HG02970 (cell line): ENCODE data around the gene SPC25.
"Not testable (repeated sequence)": the region's sequence is repeated elsewhere in the genome, so short reads cannot be mapped to it uniquely, and the experiment has no call there.

Experiments used
- ATAC-seq: cut with Tn5 transposase; IDR thresholded peaks from one replicate; pipeline ENCODE4 v1.9.1; 2021; ENCODE audit warnings: mild to moderate bottlenecking, moderate library complexity, moderate number of reproducible peaks; ENCODE audit not compliant: unreplicated experiment, low FRiP score

Gene SPC25

GRCh38 chr2:168890006-168890782 is at the start of gene SPC25:
TSS of gene SPC25 (minus strand) at chr2:168890430. CDS start at chr2:168889519, 911 bp downstream.
- ATAC-seq = peak; percentile 99

DNA sequence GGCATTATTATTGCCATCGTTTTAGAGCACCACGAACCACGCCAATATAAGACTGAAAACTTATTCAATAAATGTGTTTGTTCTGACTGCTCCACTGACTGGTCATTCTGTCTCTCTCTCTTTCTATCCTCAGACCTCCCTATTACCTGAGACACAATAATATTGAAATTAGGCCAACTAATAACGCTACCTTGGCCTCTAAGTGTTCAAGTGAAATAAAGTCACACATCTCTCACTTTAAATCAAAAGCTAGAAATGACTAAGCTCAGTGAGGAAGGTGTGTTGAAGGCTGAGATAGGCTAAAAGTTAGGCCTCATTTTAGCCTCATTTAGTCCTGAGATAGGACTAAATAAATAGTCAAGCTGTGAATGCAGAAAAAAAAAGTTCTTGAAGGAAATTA is 49.7 kb upstream of the SPC25 start:
- no peak for ATAC-seq

DNA sequence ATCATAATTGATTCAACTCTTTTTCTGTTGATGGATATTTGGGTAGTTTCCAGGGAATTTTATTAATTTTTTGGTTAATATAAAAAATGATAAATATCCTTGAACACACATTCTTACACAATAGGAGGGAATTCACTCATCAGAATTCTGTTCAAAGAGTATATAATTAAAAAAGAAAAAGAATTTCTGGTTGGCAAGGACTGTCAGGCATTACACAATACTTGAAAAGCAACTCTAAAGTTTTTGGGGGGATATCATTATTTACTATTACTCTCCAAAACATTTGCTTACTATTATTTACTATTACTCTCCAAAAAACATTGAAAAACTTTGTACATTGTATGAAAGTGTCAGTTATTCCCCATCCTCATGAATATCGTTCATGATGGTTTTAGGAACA is 48.8 kb upstream of the SPC25 start:
- no peak for ATAC-seq

DNA sequence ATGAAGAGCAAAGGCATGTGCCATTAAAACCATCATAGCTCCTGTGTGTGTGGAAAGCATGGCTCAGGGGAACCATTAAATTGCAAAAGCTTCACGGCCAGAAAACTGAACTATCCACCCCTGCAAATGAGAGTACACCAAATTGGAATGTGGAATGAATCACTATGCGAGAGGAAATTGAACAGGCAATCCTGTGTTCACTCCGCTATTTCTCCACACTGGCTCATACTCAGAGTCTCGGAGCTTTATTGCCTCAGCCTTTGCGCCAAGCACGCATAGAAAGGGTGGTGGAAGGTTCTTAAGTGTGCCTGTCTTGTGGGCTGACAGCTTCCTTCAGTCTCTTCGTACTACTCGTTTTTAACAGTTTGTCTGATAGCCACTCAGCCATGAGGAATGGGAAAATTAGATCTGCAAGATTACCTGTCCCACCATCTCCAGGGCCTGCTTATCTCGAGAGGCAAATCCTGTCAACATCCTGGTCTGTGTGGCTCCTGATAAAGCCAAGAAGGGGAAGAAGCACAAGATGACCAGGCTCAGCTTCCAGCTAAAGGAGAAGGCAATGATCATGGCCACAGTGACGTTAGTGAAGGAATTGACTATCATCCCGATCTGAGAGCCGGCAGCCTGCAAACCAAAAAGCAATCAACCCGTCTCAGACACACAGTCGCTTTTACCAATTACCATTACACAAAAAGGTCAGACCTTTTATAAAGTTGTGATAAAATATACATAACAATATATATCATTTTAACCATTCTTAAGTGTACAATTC is 45.8 kb upstream of the SPC25 start:
- no peak for ATAC-seq

DNA sequence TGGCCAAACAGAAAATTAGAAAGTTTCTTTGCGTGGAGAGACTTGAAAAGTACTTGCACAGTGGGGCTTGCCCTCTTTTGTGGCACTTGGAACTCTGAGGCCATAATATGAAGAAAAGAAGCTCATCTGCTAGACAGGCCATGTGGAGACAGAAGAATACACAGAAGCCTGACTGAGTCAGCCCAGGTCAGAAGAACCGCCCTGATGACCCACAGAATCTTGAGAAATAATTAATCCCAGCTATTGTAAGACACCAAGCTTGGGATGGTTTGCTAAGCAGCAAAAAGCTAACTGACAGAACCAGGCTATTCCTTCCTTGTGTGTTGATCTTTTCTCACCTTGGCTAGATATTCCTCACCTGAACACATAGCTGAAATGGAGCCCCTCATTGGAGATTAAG is 44.6 kb upstream of the SPC25 start:
- ATAC-seq = no peak

DNA sequence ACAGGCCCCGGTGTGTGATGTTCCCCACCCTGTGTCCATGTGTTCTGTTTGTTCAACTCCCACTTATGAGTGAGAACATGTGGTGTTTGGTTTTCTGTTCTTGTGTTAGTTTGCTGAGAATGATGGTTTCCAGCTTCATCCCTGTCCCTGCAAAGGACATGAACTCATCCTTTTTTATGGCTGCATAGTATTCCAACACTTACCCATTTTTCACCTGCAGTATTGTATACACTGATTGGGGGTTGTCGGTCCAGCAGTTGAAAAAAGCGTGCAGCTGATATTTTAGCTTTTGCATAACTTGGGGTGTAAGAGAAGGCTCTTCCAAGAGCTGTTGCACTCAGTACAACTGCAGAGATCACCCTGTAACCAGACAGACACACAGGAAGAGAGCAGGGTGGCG is 41.9 kb upstream of the SPC25 start:
- not testable (repeated sequence) for ATAC-seq

- no peak for ATAC-seq
Observed at GRCh38 chr2:168930242-168930641, 40.0 kb upstream of the SPC25 start.

DNA sequence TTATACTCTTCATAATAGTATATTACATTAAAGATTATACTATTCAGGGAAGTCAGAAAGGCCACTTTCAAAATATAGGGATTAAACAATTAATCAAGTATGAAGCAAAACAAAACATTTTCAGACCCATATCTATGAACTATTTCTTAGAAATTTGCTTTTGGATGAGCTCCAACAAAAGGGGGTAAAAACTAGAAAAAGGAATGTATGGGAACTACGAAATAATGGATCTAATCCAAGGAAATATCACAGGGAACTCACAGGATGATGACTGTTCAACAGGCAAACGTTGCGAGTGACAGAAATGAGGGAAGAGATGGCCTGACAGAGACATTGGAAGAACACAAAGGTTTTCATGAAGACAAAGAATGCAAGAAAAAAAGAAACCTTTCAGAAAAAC is 38.8 kb upstream of the SPC25 start:
- no peak for ATAC-seq

DNA sequence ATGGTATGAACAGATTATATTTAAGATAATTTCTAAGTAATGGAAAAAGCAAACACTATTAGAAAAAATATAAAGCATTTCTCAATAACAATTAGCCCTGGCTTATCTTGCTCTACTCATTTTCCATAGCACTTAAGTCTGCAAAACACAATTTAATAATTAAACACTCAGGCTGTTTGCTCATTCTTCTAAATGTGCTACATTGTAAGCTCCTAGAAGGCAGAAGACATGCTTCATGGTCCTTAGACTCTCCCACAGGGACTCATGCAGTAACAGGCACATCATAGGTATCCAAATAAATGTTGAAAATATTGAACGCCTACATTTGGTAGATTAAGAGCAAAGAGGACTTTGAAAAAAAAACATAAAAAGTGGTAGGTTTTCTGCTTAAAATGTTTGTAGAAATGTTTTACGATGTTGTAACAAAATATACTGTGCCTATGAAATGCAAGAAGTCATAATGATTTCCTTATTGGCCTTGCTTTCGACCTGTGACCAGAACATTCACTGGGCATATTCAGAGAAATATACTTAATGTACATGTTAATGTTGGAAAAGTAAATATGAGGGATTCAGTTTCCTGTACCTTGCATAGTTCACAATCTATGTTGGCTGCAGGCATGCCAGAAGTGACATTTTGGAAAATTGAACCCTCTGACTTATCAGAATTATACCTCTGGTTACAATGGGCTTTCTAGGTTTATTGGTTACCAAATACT is 38.0 kb upstream of the SPC25 start:
- ATAC-seq = no peak

GRCh38 chr2:168926621-168927386 is 36.6 kb upstream of the SPC25 start:
- no peak for ATAC-seq

DNA sequence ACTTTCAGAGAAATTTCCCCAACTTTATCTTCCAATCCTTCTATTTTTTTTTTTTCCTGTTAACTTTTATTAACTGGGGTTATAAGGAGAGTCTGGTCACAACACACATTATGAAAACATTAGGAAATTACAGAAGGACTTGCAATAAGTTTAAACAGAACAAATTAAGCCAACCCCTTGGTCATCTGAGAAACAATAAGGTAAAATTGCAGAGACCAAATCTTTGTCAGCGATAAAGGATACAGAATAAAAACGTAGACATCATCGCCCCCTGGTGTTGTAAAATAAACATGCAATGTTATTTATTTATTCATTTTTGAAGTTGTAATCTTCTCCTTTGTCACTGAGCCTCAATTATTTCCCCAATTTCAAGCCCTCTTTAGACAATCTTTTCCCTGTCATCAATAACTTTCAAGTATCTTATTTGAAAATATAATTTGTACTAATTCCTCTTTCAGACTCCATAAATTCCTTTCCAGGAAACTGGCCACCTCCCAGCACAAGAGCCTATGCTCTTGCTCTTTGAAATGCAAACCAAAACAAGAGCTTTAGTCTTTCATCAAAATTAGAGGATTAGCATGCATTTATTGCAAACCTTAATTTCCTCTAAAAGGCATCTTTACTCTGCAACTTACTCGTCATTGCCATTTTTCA is 30.4 kb upstream of the SPC25 start:
- no peak for ATAC-seq

GRCh38 chr2:168916331-168916675 is 26.1 kb upstream of the SPC25 start:
- no peak for ATAC-seq

- ATAC-seq = no peak
Observed at GRCh38 chr2:168915441-168916330, 25.5 kb upstream of the SPC25 start.

- no peak for ATAC-seq
Observed at GRCh38 chr2:168913495-168913894, 23.3 kb upstream of the SPC25 start.

GRCh38 chr2:168912901-168913369 is 22.7 kb upstream of the SPC25 start:
- ATAC-seq = no peak

GRCh38 chr2:168912466-168912865 is 22.2 kb upstream of the SPC25 start:
- ATAC-seq = no peak

DNA sequence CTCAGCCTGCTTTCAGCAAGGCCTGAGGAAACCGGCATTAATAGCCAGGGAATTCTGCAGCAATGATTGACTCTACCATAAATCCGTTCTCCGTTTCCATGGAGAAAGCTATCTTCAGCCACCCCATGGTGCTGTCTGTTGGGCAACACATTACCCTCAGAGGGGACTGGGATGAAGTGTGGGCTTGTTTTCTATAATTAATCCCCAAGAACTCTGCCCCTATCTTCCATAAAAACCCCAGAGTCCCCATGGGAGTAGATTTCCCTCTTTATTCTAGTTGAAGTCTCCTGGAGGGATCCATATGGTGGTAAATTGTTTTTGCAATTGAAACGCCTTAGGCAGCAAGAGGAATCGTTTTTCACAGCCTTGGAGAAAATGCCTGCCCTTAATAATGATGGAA is 20.1 kb upstream of the SPC25 start:
- no peak for ATAC-seq

- no peak for ATAC-seq
Observed at GRCh38 chr2:168907940-168908662, 17.9 kb upstream of the SPC25 start.
